WTC11 (cell line): ENCODE results near the gene AUP1. TPM values are rescaled to one million over a fixed set of nuclear protein-coding genes. Genes with fewer than 3 reads are reported as not detected.

Experiments
- ATAC-seq: fragments of 200-7000 bp; cut with Tn5 transposase; 2 replicates; pipeline ENCODE4 v1.10.0; 2021; ENCODE audit warnings: mild to moderate bottlenecking, moderate library complexity
- CTCF ChIA-PET: fragments of 300-600 bp; sonication (Branson Sonifier 250); formaldehyde crosslinking; loops from one replicate; lab custom pipeline; 2021; ENCODE audit warnings: antibody characterized with exemption; lab: Charles Lee
- POLR2A ChIA-PET: fragments of 350-600 bp; sonication (Branson Sonifier 250); formaldehyde crosslinking; loops from one replicate; lab custom pipeline; 2021; ENCODE audit warnings: antibody characterized with exemption; lab: Charles Lee
- DNase-seq: peaks from one replicate; pipeline ENCODE4 v3.0.0; 2021; ENCODE audit warnings: low spot score
- H3K27ac Mint-ChIP-seq: 2 replicates; pipeline ENCODE4 v1.8.0; 2021; ENCODE audit warnings: mixed read lengths
- H3K27me3 Mint-ChIP-seq: 2 replicates; pipeline ENCODE4 v1.8.0; 2021; ENCODE audit warnings: low read depth, mild to moderate bottlenecking, moderate library complexity, mixed read lengths
- H3K36me3 Mint-ChIP-seq: 2 replicates; pipeline ENCODE4 v1.8.0; 2021; ENCODE audit warnings: mixed read lengths
- H3K4me1 Mint-ChIP-seq: 2 replicates; pipeline ENCODE4 v1.8.0; 2022; ENCODE audit warnings: mixed read lengths
- H3K4me3 Mint-ChIP-seq: 2 replicates; pipeline ENCODE4 v1.8.0; 2021; ENCODE audit warnings: mild to moderate bottlenecking, moderate library complexity, mixed read lengths
- H3K9me3 Mint-ChIP-seq: 2 replicates; pipeline ENCODE4 v1.8.0; 2021; ENCODE audit warnings: mixed read lengths
- CREB1 ChIP-seq: sonication (generic); formaldehyde crosslinking; IDR thresholded peaks from 2 replicates; pipeline ENCODE4 v1.8.0; 2023; ENCODE audit warnings: mild to moderate bottlenecking, missing genetic modification reagents
- ELF4 ChIP-seq: sonication (generic); formaldehyde crosslinking; IDR thresholded peaks from 2 replicates; pipeline ENCODE4 v1.8.1; 2022; ENCODE audit warnings: low read depth, mild to moderate bottlenecking, moderate library complexity, missing genetic modification reagents
- EMX1 ChIP-seq: fragments of 250-450 bp; sonication (Bioruptor Pico); IDR thresholded peaks from 2 replicates; pipeline ENCODE4 v1.8.0; 2021; ENCODE audit warnings: mild to moderate bottlenecking
- JUN ChIP-seq: sonication (generic); formaldehyde crosslinking; IDR thresholded peaks from 2 replicates; pipeline ENCODE4 v1.8.0; 2023; ENCODE audit warnings: mild to moderate bottlenecking, missing genetic modification reagents
- MYBL2 ChIP-seq: sonication (generic); formaldehyde crosslinking; IDR thresholded peaks from 2 replicates; pipeline ENCODE4 v1.8.1; 2023; ENCODE audit warnings: mild to moderate bottlenecking, moderate library complexity, missing genetic modification reagents
- RELA ChIP-seq: sonication (generic); formaldehyde crosslinking; IDR thresholded peaks from 2 replicates; pipeline ENCODE4 v1.8.1; 2022; ENCODE audit warnings: missing genetic modification reagents, mild to moderate bottlenecking, borderline replicate concordance
- TEAD1 ChIP-seq: sonication (generic); formaldehyde crosslinking; IDR thresholded peaks from 2 replicates; pipeline ENCODE4 v1.8.0; 2022; ENCODE audit warnings: mild to moderate bottlenecking, missing genetic modification reagents
- ZBTB21 ChIP-seq: sonication (generic); formaldehyde crosslinking; IDR thresholded peaks from 2 replicates; pipeline ENCODE4 v1.8.1; 2023; ENCODE audit warnings: mild to moderate bottlenecking, missing genetic modification reagents, borderline replicate concordance
- ZNF317 ChIP-seq: sonication (generic); formaldehyde crosslinking; IDR thresholded peaks from 2 replicates; pipeline ENCODE4 v1.8.1; 2023; ENCODE audit warnings: low read depth, mild to moderate bottlenecking, moderate library complexity, missing genetic modification reagents, borderline replicate concordance
- total RNA-seq: library from RNA; stranded (reverse); gene quantifications from 3 replicates; pipeline ENCODE4 v1.2.3, GENCODE V29; 2021
- TF ChIP-seq, protein P1 (sequence below): sonication (generic); formaldehyde crosslinking; IDR thresholded peaks from 2 replicates; pipeline ENCODE4 v1.8.1; 2023; ENCODE audit warnings: mild to moderate bottlenecking, missing genetic modification reagents, moderate library complexity
- TF ChIP-seq, protein P2 (sequence below): sonication (generic); formaldehyde crosslinking; IDR thresholded peaks from 2 replicates; pipeline ENCODE4 v1.8.1; 2023; ENCODE audit warnings: mild to moderate bottlenecking, missing genetic modification reagents, borderline replicate concordance
- TF ChIP-seq, protein P3 (sequence below): sonication (generic); formaldehyde crosslinking; IDR thresholded peaks from 2 replicates; pipeline ENCODE4 v1.8.0; 2022; ENCODE audit warnings: mild to moderate bottlenecking, missing genetic modification reagents
- TF ChIP-seq, protein P4 (sequence below): sonication (generic); formaldehyde crosslinking; IDR thresholded peaks from 2 replicates; pipeline ENCODE4 v1.8.1; 2023; ENCODE audit warnings: mild to moderate bottlenecking, missing genetic modification reagents
- TF ChIP-seq, protein P5 (sequence below): sonication (generic); formaldehyde crosslinking; IDR thresholded peaks from 2 replicates; pipeline ENCODE4 v1.8.1; 2022; ENCODE audit warnings: mild to moderate bottlenecking, missing genetic modification reagents, moderate library complexity, borderline replicate concordance

Gene AUP1
- total RNA-seq, 1 experiment from 2014 or later: 84.9 TPM

DNA sequence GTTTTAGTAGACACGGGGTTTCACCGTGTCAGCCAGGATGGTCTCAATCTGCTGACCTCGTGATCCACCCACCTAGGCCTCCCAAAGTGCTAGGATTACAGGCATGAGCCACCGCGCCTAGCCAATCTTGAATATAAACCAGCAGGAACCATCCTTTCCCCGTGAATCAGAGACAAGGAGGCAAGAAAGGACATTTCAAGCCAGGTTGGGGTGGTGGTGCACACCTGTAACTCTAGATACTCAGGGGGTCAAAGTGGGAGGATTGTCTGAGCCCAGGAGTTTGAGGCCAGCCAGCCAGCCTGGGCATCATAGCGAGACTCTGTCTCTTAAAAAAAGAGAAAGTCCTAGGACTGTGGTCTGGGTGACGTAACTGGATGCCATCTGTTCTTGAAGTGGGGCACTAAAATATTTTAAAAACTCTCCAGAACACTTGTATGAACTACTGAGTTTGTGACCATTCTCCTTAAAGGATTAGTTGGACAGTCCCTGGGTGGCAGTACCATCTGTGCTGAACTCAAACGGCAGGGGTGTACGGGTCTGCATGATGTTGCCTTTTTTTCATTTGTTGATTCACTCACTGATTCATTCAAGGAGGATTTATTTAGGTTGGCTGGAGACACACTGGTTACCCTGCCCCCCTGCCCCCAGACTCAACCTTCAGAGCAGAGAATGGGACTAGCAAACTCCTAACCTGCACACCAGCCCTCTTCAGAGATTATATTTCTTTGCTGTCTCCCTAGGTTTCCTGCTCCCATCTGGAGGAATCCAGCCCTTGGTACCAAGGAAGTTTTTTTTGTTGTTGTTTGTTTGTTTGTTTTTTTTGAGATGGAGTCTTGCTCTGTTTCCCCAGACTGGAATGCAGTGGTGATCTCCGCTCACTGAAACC, 18.2 kb downstream of the AUP1 start (continued):
- TF ChIP-seq, protein P1, sequence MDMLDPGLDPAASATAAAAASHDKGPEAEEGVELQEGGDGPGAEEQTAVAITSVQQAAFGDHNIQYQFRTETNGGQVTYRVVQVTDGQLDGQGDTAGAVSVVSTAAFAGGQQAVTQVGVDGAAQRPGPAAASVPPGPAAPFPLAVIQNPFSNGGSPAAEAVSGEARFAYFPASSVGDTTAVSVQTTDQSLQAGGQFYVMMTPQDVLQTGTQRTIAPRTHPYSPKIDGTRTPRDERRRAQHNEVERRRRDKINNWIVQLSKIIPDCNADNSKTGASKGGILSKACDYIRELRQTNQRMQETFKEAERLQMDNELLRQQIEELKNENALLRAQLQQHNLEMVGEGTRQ (CRISPR knock-in tag): no peak
- TF ChIP-seq EMX1 (CRISPR knock-in tag) (no peak), ZBTB21 (CRISPR knock-in tag) (no peak), ELF4 (CRISPR knock-in tag) (no peak), JUN (CRISPR knock-in tag) (no peak), ZNF317 (CRISPR knock-in tag) (no peak)
- TF ChIP-seq, protein P2, sequence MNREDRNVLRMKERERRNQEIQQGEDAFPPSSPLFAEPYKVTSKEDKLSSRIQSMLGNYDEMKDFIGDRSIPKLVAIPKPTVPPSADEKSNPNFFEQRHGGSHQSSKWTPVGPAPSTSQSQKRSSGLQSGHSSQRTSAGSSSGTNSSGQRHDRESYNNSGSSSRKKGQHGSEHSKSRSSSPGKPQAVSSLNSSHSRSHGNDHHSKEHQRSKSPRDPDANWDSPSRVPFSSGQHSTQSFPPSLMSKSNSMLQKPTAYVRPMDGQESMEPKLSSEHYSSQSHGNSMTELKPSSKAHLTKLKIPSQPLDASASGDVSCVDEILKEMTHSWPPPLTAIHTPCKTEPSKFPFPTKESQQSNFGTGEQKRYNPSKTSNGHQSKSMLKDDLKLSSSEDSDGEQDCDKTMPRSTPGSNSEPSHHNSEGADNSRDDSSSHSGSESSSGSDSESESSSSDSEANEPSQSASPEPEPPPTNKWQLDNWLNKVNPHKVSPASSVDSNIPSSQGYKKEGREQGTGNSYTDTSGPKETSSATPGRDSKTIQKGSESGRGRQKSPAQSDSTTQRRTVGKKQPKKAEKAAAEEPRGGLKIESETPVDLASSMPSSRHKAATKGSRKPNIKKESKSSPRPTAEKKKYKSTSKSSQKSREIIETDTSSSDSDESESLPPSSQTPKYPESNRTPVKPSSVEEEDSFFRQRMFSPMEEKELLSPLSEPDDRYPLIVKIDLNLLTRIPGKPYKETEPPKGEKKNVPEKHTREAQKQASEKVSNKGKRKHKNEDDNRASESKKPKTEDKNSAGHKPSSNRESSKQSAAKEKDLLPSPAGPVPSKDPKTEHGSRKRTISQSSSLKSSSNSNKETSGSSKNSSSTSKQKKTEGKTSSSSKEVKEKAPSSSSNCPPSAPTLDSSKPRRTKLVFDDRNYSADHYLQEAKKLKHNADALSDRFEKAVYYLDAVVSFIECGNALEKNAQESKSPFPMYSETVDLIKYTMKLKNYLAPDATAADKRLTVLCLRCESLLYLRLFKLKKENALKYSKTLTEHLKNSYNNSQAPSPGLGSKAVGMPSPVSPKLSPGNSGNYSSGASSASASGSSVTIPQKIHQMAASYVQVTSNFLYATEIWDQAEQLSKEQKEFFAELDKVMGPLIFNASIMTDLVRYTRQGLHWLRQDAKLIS (CRISPR knock-in tag): no peak
- TF ChIP-seq, protein P3, sequence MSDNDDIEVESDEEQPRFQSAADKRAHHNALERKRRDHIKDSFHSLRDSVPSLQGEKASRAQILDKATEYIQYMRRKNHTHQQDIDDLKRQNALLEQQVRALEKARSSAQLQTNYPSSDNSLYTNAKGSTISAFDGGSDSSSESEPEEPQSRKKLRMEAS (CRISPR knock-in tag): no peak

DNA sequence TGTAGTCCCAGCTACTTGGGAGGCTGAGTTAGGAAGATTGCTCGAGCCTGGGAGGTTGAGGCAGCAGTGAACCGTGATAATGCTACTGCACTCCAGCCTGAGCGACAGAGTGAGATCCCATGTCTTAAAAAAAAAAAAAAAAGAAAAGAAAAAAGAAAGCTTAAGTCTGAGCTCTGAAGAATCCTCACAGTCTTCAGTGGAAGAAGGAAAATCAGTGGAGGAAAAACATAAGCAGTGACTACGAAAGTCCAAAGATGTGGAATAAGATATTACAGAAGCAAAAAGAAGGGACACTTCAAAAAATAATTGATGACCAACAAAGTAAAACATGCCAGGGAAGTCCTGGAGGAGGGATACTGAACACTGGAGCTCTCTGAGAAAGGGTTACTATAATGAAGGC, 19.2 kb downstream of the AUP1 start:
- peaks cover 91% of the 10 kb centered on the region for H3K27me3 Mint-ChIP-seq
- POLR2A ChIA-PET: no interaction called here
- DNase-seq (no peak), ATAC-seq (no peak)
- H3K4me3 Mint-ChIP-seq: no peak overlapping the region
- H3K27ac Mint-ChIP-seq: no peak overlapping the region
- CTCF ChIA-PET: interaction anchor here (0.6 to 1.2 kb wide), 5 partner anchors 9 to 371 kb away, joined by 3 to 6 read pairs (median 4); partner anchors contain the start of genes CCDC142 and TTC31
- H3K4me1 Mint-ChIP-seq: peaks cover 27% of the 10 kb centered on the region
- TF ChIP-seq, protein P4, sequence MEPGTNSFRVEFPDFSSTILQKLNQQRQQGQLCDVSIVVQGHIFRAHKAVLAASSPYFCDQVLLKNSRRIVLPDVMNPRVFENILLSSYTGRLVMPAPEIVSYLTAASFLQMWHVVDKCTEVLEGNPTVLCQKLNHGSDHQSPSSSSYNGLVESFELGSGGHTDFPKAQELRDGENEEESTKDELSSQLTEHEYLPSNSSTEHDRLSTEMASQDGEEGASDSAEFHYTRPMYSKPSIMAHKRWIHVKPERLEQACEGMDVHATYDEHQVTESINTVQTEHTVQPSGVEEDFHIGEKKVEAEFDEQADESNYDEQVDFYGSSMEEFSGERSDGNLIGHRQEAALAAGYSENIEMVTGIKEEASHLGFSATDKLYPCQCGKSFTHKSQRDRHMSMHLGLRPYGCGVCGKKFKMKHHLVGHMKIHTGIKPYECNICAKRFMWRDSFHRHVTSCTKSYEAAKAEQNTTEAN (CRISPR knock-in tag): no peak
- TF ChIP-seq, protein P5, sequence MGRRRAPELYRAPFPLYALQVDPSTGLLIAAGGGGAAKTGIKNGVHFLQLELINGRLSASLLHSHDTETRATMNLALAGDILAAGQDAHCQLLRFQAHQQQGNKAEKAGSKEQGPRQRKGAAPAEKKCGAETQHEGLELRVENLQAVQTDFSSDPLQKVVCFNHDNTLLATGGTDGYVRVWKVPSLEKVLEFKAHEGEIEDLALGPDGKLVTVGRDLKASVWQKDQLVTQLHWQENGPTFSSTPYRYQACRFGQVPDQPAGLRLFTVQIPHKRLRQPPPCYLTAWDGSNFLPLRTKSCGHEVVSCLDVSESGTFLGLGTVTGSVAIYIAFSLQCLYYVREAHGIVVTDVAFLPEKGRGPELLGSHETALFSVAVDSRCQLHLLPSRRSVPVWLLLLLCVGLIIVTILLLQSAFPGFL: no peak
- TF ChIP-seq RELA (CRISPR knock-in tag) (no peak), MYBL2 (no peak)
- H3K36me3 Mint-ChIP-seq: peaks cover 11% of the 10 kb centered on the region
- no peaks in the 10 kb centered on the region for H3K9me3 Mint-ChIP-seq

DNA sequence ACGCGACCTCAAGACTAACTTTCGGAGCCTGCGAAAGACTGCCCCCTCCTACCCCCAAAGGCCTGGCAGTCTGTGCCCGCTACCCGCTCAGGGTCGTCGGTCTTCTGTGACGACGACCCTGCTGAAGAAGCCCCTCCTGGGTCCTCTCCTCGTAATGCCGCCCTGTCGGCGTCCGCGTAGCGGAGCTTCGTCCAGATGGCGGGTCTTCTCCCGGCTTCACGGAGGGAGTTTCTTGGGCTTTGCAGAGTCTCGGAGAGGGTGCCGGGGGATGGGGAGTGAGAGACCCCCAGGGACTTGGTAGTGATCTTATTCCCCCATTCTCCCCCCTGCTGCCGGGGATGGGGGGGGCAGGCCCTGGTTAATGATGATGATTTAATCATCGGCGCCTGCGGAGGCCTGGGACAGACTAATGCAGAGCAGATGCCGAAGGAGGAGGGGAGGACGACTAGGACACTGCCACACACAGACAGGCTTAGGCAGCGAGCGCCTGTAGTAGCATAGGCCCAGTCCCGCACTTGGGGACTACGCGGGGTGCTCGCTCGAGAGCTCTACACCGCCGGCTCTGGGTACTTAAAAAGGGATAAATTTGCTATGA, 21.5 kb downstream of the AUP1 start:
- no peak for TF ChIP-seq TEAD1 (CRISPR knock-in tag)
- no peak for TF ChIP-seq CREB1 (CRISPR knock-in tag)
- Mint-ChIP-seq H3K36me3 (peaks cover 22% of the 10 kb centered on the region), H3K4me1 (peaks cover 28% of the 10 kb centered on the region), H3K27ac (peak overlapping the region; percentile 87), H3K4me3 (peak overlapping the region; percentile 99), H3K9me3 (no peaks in the 10 kb centered on the region), H3K27me3 (peaks cover 92% of the 10 kb centered on the region)
- DNase-seq: peak; percentile 45
- ATAC-seq: peak; percentile 38
- POLR2A ChIA-PET: interaction anchor here (1.0 to 1.4 kb wide), 3 partner anchors 8 to 50 kb away, joined by 3 to 8 read pairs (median 3); partner anchors contain the start of gene WBP1
- CTCF ChIA-PET: interaction anchor here (1.0 to 3.0 kb wide), 6 partner anchors 8 to 79 kb away, joined by 3 to 13 read pairs (median 5); partner anchors contain the start of genes CCDC142, TTC31 and WBP1
